Non-pigmented ciliary epithelial cell (primary cell): Measurements from ENCODE around the gene RHEB.
"Not testable (repeated sequence)": the region's sequence is repeated elsewhere in the genome, so short reads cannot be mapped to it uniquely, and the experiment has no call there.

Experiments used
- DNase-seq: peaks from one replicate; pipeline ENCODE4 v3.0.0-alpha.2; 2010; ENCODE audit warnings: low read depth

RHEB gene

GRCh38 chr7:151524845-151525244 is 5.2 kb upstream of the RHEB start:
- DNase-seq, result no peak

GRCh38 chr7:151524331-151524730 is 4.6 kb upstream of the RHEB start:
- no peak for DNase-seq

GRCh38 chr7:151520419-151521261 is 945 bp upstream of the RHEB start:
- no peak for DNase-seq

GRCh38 chr7:151518947-151519764 is 539 bp downstream of the RHEB start:
- not testable (repeated sequence) for DNase-seq

- no peak for DNase-seq
Measured at GRCh38 chr7:151518105-151518946, 1.4 kb downstream of the RHEB start.

- no peak for DNase-seq
Measured at GRCh38 chr7:151517601-151518104, 2.0 kb downstream of the RHEB start.

GRCh38 chr7:151515276-151515565 is 4.5 kb downstream of the RHEB start:
- no peak for DNase-seq

- DNase-seq, result no peak
Measured at GRCh38 chr7:151514461-151515275, 5.0 kb downstream of the RHEB start.

GRCh38 chr7:151513133-151513532 is 6.6 kb downstream of the RHEB start:
- DNase-seq, result no peak

- no peak for DNase-seq
Measured at GRCh38 chr7:151512353-151512752, 7.3 kb downstream of the RHEB start.

- DNase-seq, result no peak
Measured at GRCh38 chr7:151511946-151512345, 7.7 kb downstream of the RHEB start.

- no peak for DNase-seq
Measured at GRCh38 chr7:151511270-151511669, 8.4 kb downstream of the RHEB start.

GRCh38 chr7:151509670-151510333 is 9.9 kb downstream of the RHEB start:
- DNase-seq, result no peak

GRCh38 chr7:151508991-151509390 is 10.7 kb downstream of the RHEB start:
- no peak for DNase-seq

GRCh38 chr7:151507806-151508205 is 11.9 kb downstream of the RHEB start:
- DNase-seq, result no peak

GRCh38 chr7:151506901-151507382 is 12.8 kb downstream of the RHEB start:
- no peak for DNase-seq

- no peak for DNase-seq
Measured at GRCh38 chr7:151505836-151506468, 13.7 kb downstream of the RHEB start.

GRCh38 chr7:151505433-151505832 is 14.3 kb downstream of the RHEB start:
- no peak for DNase-seq

- DNase-seq, result no peak
Measured at GRCh38 chr7:151504715-151505326, 14.9 kb downstream of the RHEB start.
